Measurements from ENCODE around the gene SLC25A22. TPM values are rescaled to one million over a fixed set of nuclear protein-coding genes. Genes with fewer than 3 reads are reported as not detected.

Gene SLC25A22
- total RNA-seq, 1 experiment from 2014 or later: 32.7 TPM

DNA sequence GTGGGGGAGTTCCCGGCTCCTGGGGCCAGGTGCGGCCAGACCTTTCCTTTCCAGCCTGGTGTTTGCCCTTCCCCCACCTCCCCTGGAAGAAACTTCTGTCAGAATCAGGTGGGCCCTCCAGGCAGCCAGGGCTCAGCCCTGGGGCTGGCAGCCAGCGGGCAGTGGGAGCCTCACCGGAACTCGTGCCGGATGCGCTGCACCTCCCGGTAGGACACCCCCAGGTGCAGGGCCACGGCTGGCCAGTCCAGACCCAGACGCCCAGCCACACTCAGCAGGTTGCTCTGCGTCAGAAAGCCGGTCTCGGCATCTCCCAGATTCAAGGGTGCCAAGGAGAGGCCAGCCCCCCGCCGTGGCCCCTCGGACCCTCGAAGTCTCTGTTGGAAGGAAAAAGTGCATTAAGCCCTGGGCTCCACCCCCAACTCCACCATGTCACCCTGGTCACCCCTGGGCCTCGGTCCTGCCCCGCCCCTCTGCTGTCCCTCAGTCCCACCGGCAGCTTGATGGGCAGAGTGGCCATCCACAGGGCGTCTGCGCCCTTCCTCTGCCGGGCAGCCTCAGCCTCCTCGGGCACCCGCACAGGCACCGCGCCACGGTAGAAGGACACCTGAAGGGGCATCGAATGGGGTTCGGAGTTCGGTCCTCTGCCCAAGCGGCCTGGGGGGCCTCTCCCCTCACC, 1.7 kb upstream of the SLC25A22 start:
- DNase-seq (no peak), ATAC-seq (no peak)
- no peaks in the 10 kb centered on the region for H3K27me3 ChIP-seq (ENCODE audit: low read length)
- H4K20me1 ChIP-seq (ENCODE audit: low read length): no peaks in the 10 kb centered on the region
- H3K9ac ChIP-seq (ENCODE audit: low read length): no peak overlapping the region
- H3K4me1 ChIP-seq (ENCODE audit: insufficient read depth, low read length): peaks cover 24% of the 10 kb centered on the region
- BruUV-seq (replicated peaks): no TSS peak
- CTCF ChIA-PET: no interaction called here
- no peaks in the 10 kb centered on the region for H3K9me2 ChIP-seq (replicated peaks; ENCODE audit: low read length)
- no peak overlapping the region for H3K4me2 ChIP-seq (ENCODE audit: low read length)
- H3K9me3 ChIP-seq (ENCODE audit: low read length): no peaks in the 10 kb centered on the region
- peaks cover 4% of the 10 kb centered on the region for H3F3A ChIP-seq (ENCODE audit: low read length, unreplicated experiment)
- TF ChIP-seq, protein P1, sequence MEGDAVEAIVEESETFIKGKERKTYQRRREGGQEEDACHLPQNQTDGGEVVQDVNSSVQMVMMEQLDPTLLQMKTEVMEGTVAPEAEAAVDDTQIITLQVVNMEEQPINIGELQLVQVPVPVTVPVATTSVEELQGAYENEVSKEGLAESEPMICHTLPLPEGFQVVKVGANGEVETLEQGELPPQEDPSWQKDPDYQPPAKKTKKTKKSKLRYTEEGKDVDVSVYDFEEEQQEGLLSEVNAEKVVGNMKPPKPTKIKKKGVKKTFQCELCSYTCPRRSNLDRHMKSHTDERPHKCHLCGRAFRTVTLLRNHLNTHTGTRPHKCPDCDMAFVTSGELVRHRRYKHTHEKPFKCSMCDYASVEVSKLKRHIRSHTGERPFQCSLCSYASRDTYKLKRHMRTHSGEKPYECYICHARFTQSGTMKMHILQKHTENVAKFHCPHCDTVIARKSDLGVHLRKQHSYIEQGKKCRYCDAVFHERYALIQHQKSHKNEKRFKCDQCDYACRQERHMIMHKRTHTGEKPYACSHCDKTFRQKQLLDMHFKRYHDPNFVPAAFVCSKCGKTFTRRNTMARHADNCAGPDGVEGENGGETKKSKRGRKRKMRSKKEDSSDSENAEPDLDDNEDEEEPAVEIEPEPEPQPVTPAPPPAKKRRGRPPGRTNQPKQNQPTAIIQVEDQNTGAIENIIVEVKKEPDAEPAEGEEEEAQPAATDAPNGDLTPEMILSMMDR (conservative IDR thresholded peaks at IDR 0.05; ENCODE audit: low read depth, low read length): no peak
- H3K27ac ChIP-seq (ENCODE audit: low read length): no peak overlapping the region
- H3K79me2 ChIP-seq (ENCODE audit: low read length): peaks cover 24% of the 10 kb centered on the region
- POLR2A ChIA-PET (ENCODE audit: unreplicated experiment): no interaction called here
- H2AFZ ChIP-seq (ENCODE audit: low read length): no peak overlapping the region
- H3K4me3 ChIP-seq (ENCODE audit: low read length): no peak overlapping the region
- intact Hi-C loops (cut with micrococcal nuclease): no loop called here
- H3K36me3 ChIP-seq (ENCODE audit: low read depth, low read length): no peaks in the 10 kb centered on the region; the same call in 1 of the 2 replicates

DNA sequence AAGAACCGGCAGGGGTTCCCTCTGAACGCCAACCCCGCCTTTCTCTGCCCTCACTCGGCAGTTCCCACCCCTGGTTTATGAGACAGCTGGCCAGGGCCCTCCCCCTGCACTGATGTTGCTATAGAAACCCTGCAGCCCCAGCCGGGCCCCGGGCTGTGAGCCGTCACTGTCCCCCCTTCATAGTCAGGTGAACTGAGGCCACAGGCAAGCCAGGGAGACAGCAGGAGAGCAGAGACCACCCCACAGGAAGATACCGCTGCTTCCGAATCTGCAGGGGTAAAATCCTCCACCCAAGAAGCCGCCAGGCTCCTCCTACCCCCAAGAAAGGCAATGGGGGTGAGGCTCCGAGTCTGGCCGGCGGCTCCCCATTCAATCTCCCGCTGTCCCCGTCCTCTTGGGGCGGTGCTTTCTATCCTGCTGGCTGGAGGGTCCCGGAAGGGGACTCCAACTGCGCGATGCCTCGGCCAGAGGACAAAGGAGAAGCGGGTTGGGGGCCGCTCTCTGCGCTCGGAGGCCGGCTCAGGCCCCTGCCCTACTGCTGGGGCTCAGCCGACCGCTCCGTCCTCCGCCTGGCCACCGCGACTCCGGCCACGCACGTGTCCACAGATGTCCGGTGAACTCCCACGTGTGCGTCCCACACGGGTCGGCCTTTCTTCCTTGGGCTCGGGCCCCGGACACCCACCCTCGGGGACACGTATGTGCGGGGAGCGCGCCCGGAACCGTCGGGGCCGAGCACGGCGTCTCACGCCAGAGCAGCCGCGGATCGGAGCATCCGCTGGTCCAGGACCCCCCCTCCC, 587 bp downstream of the SLC25A22 start:
- CTCF ChIA-PET: interaction anchor here (0.5 to 0.6 kb wide), 2 partner anchors 81 to 355 kb away, joined by 3 to 11 read pairs; no protein-coding TSS in a partner anchor
- TSS peak; percentile 30 for BruUV-seq (replicated peaks)

DNA sequence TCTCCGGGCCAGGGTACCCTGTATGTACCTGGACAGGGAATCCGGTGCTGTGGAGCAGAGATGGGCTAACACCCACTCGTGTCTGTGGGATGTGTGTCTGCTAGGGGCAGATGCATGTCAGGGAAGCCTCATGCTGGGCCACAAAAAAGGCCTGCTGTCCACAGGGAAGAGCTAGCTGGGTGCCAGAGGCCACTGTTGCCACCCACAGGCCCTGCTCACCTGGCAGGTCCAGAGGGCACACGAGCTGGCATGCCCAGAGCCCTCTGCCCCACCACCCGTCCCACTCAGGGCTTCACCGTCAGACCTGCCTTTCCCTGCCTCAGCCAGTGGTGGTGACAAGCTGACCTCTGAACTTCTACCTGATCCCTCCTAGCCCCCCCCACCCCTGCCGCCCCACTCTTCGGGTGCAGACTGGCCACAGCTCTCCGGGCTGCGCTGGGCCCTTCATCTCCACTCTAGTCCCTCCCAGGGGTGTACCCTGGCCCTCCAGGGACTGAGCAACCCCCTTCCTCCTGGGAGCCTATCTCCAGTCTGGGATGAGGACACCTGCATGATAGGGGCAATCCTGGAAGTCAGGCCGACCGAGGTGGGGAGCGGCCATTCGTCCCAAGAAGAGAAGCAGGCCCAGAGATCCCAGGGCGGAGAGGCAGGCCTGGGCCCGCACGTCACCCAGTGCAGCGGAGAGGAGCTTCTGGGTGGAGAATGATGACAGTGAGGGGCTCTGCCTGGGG, 1.4 kb downstream of the SLC25A22 start:
- Histone ChIP-seq H2AFZ (ENCODE audit: low read length) (peak overlapping the region; percentile 92; the same call in 1 of the 2 replicates), H3K4me1 (ENCODE audit: insufficient read depth, low read length) (peaks cover 19% of the 10 kb centered on the region), H3K4me3 (ENCODE audit: low read length) (peak overlapping the region; percentile 94), H3K9ac (ENCODE audit: low read length) (peak overlapping the region; percentile 23), H3K4me2 (ENCODE audit: low read length) (peak overlapping the region; percentile 98), H3K79me2 (ENCODE audit: low read length) (peaks cover 24% of the 10 kb centered on the region), H3K27ac (ENCODE audit: low read length) (peak overlapping the region; percentile 40), H3K9me2 (replicated peaks; ENCODE audit: low read length) (no peaks in the 10 kb centered on the region), H3F3A (ENCODE audit: low read length, unreplicated experiment) (peaks cover 4% of the 10 kb centered on the region), H3K36me3 (ENCODE audit: low read depth, low read length) (no peaks in the 10 kb centered on the region; the same call in 1 of the 2 replicates), H3K9me3 (ENCODE audit: low read length) (no peaks in the 10 kb centered on the region), H4K20me1 (ENCODE audit: low read length) (no peaks in the 10 kb centered on the region), H3K27me3 (ENCODE audit: low read length) (no peaks in the 10 kb centered on the region)
- intact Hi-C loops (cut with micrococcal nuclease): loop anchor here (2.0 kb wide), 1 partner anchor 24 kb away; no protein-coding TSS in a partner anchor
- no TSS peak for BruUV-seq (replicated peaks)
- ChIA-PET POLR2A (ENCODE audit: unreplicated experiment) (interaction anchor here (0.6 kb wide), 1 partner anchor 13 kb away, joined by 3 read pairs; the partner anchor contains the start of gene RPLP2), CTCF (interaction anchor here (0.5 to 0.6 kb wide), 3 partner anchors 28 to 356 kb away, joined by 3 to 11 read pairs (median 7); no protein-coding TSS in a partner anchor)
- TF ChIP-seq, protein P1 (conservative IDR thresholded peaks at IDR 0.05; ENCODE audit: low read depth, low read length): no peak
- TF ChIP-seq EZH2phosphoT487 (IDR thresholded peaks at IDR 0.05; ENCODE audit: borderline replicate concordance, low read length) (no peak), EZH2 (IDR thresholded peaks at IDR 0.05; ENCODE audit: low read length, unreplicated experiment) (no peak)
- ATAC-seq (peak; percentile 4; the same call in 1 of the 2 replicates), DNase-seq (no peak)

More for the DNA sequence above, 587 bp downstream of the SLC25A22 start:
- Histone ChIP-seq H3K36me3 (ENCODE audit: low read depth, low read length) (no peaks in the 10 kb centered on the region; the same call in 1 of the 2 replicates), H3K4me3 (ENCODE audit: low read length) (peak overlapping the region; percentile 94), H3K27ac (ENCODE audit: low read length) (peak overlapping the region; percentile 48), H3K4me2 (ENCODE audit: low read length) (peak overlapping the region; percentile 98), H2AFZ (ENCODE audit: low read length) (peak overlapping the region; percentile 92), H3K27me3 (ENCODE audit: low read length) (no peaks in the 10 kb centered on the region), H3K79me2 (ENCODE audit: low read length) (peaks cover 24% of the 10 kb centered on the region), H4K20me1 (ENCODE audit: low read length) (no peaks in the 10 kb centered on the region), H3F3A (ENCODE audit: low read length, unreplicated experiment) (peaks cover 4% of the 10 kb centered on the region), H3K9me3 (ENCODE audit: low read length) (no peaks in the 10 kb centered on the region), H3K9ac (ENCODE audit: low read length) (peak overlapping the region; percentile 84), H3K9me2 (replicated peaks; ENCODE audit: low read length) (no peaks in the 10 kb centered on the region), H3K4me1 (ENCODE audit: insufficient read depth, low read length) (peaks cover 19% of the 10 kb centered on the region)
- peak; percentile 55 for DNase-seq
- intact Hi-C loops (cut with micrococcal nuclease): loop anchor here (2.0 kb wide), 1 partner anchor 23 kb away; no protein-coding TSS in a partner anchor
- POLR2A ChIA-PET (ENCODE audit: unreplicated experiment): no interaction called here
- TF ChIP-seq EZH2 (IDR thresholded peaks at IDR 0.05; ENCODE audit: low read length, unreplicated experiment) (no peak), EZH2phosphoT487 (IDR thresholded peaks at IDR 0.05; ENCODE audit: borderline replicate concordance, low read length) (no peak)
- ATAC-seq: peak; percentile 34

Measured in PC-3 (cell line).